Measurements from ENCODE around the gene EBI3. TPM values are rescaled to one million over a fixed set of nuclear protein-coding genes. Genes with fewer than 3 reads are reported as not detected.
A peak's percentile ranks its signal among the peaks of the same experiment; 100 is the strongest.

Gene EBI3
- total and polyA plus RNA-seq, 2 of the 13 experiments (the other 11 are each of a cell fraction or from before 2014, with no cell fraction given): 3.4 TPM; not detected in 1

DNA sequence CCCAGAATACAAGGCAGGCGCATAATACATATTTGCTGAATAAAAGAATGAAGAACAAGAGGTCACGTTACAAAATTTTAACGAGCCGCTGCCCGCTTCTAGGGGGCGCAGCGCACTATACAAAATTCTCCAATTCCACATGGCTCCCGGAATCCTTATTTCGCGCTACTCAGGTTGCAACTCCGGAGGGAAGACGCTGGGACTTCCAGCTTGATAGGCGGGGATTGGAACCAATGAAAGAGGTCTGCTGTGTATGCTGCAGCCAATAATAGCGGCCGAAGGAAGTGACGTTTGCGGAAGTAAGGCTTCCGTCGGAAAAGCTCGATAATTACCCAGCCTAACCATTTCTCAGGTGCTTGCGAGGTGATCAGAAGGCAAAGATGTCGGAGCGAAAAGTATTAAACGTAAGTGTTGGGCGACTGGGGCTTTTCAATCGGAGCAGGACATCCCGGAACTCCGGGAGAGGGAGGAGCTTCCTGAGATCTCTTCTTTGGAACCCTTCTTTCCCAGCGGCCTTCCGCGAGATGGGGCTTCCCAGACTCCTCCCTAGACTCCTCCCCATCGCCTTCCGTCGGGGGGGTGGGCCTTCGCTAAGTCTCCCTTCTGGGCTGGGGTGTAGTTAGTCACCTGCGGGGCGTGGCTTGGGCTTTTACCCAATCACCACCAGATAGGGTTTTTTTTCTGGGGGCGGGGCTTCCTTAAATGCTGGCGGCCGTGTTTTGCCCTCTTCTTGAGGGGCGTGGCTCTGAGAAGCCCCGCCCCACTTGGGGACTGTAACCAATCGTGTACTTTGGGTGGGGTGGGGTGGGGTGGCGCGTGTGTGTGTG is 17.7 kb downstream of the EBI3 start, which contains the start of gene YJU2 (continued):
- TF ChIP-seq, protein P1, sequence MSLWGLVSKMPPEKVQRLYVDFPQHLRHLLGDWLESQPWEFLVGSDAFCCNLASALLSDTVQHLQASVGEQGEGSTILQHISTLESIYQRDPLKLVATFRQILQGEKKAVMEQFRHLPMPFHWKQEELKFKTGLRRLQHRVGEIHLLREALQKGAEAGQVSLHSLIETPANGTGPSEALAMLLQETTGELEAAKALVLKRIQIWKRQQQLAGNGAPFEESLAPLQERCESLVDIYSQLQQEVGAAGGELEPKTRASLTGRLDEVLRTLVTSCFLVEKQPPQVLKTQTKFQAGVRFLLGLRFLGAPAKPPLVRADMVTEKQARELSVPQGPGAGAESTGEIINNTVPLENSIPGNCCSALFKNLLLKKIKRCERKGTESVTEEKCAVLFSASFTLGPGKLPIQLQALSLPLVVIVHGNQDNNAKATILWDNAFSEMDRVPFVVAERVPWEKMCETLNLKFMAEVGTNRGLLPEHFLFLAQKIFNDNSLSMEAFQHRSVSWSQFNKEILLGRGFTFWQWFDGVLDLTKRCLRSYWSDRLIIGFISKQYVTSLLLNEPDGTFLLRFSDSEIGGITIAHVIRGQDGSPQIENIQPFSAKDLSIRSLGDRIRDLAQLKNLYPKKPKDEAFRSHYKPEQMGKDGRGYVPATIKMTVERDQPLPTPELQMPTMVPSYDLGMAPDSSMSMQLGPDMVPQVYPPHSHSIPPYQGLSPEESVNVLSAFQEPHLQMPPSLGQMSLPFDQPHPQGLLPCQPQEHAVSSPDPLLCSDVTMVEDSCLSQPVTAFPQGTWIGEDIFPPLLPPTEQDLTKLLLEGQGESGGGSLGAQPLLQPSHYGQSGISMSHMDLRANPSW (CRISPR knock-in tag; IDR thresholded peaks at IDR 0.05; ENCODE audit: borderline replicate concordance): 0 out of 2 replicates have a peak, but pooled peaks have one; percentile 45
- TF ChIP-seq, protein P2, sequence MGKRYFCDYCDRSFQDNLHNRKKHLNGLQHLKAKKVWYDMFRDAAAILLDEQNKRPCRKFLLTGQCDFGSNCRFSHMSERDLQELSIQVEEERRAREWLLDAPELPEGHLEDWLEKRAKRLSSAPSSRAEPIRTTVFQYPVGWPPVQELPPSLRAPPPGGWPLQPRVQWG (CRISPR knock-in tag; IDR thresholded peaks at IDR 0.05; ENCODE audit: borderline replicate concordance, low read depth): no peak
- 0 out of 2 replicates have a peak, but pooled peaks have one; percentile 46 for TF ChIP-seq ZBTB21 (CRISPR knock-in tag; IDR thresholded peaks at IDR 0.05)
- TF ChIP-seq KLF6 (CRISPR knock-in tag; IDR thresholded peaks at IDR 0.05): no peak; the same call in 1 of the 2 replicates
- TF ChIP-seq SIX4 (CRISPR knock-in tag; IDR thresholded peaks at IDR 0.05): no peak
- TF ChIP-seq, protein P3, sequence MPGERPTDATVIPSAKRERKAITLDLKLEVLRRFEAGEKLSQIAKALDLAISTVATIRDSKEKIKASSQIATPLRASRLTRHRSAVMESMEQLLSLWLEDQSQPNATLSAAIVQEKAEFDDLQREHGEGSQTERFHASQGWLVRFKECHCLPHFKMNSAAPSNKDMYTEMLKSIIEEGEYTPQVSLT (CRISPR knock-in tag; IDR thresholded peaks at IDR 0.05; ENCODE audit: borderline replicate concordance, low read depth): no peak
- no peak for TF ChIP-seq ZNF101 (CRISPR knock-in tag; IDR thresholded peaks at IDR 0.05; ENCODE audit: borderline replicate concordance, low read depth)
- TF ChIP-seq ZNF569 (CRISPR knock-in tag; IDR thresholded peaks at IDR 0.05; ENCODE audit: borderline replicate concordance): no peak
- TF ChIP-seq PPARG (CRISPR knock-in tag; conservative IDR thresholded peaks at IDR 0.05): peak; percentile 56
- 0 out of 2 replicates have a peak, but pooled peaks have one; percentile 32 for TF ChIP-seq ESRRA (CRISPR knock-in tag; IDR thresholded peaks at IDR 0.05; ENCODE audit: low read depth)
- TF ChIP-seq, protein P4, sequence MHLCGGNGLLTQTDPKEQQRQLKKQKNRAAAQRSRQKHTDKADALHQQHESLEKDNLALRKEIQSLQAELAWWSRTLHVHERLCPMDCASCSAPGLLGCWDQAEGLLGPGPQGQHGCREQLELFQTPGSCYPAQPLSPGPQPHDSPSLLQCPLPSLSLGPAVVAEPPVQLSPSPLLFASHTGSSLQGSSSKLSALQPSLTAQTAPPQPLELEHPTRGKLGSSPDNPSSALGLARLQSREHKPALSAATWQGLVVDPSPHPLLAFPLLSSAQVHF (CRISPR knock-in tag; IDR thresholded peaks at IDR 0.05): no peak
- TF ChIP-seq ZNF235 (CRISPR knock-in tag; IDR thresholded peaks at IDR 0.05; ENCODE audit: borderline replicate concordance): 0 out of 2 replicates have a peak, but pooled peaks have one; percentile 44
- 0 out of 2 replicates have a peak, but pooled peaks have one; percentile 17 for TF ChIP-seq ZNF558 (CRISPR knock-in tag; IDR thresholded peaks at IDR 0.05; ENCODE audit: borderline replicate concordance)
- TF ChIP-seq ZNF556 (CRISPR knock-in tag; IDR thresholded peaks at IDR 0.05; ENCODE audit: borderline replicate concordance): no peak
- TF ChIP-seq ZNF180 (CRISPR knock-in tag; IDR thresholded peaks at IDR 0.05; ENCODE audit: borderline replicate concordance, low read depth): no peak
- no peak for TF ChIP-seq SMARCE1 (IDR thresholded peaks at IDR 0.05; ENCODE audit: borderline replicate concordance)
- TF ChIP-seq ETV6 (CRISPR knock-in tag; conservative IDR thresholded peaks at IDR 0.05): 0 out of 2 replicates have a peak, but pooled peaks have one; percentile 28
- TF ChIP-seq ZNF749 (CRISPR knock-in tag; IDR thresholded peaks at IDR 0.05; ENCODE audit: borderline replicate concordance): no peak
- TF ChIP-seq, protein P5, sequence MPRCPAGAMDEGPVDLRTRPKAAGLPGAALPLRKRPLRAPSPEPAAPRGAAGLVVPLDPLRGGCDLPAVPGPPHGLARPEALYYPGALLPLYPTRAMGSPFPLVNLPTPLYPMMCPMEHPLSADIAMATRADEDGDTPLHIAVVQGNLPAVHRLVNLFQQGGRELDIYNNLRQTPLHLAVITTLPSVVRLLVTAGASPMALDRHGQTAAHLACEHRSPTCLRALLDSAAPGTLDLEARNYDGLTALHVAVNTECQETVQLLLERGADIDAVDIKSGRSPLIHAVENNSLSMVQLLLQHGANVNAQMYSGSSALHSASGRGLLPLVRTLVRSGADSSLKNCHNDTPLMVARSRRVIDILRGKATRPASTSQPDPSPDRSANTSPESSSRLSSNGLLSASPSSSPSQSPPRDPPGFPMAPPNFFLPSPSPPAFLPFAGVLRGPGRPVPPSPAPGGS (CRISPR knock-in tag; IDR thresholded peaks at IDR 0.05): no peak
- TF ChIP-seq GFI1 (CRISPR knock-in tag; IDR thresholded peaks at IDR 0.05; ENCODE audit: borderline replicate concordance): no peak
- TF ChIP-seq NFKBIZ (CRISPR knock-in tag; IDR thresholded peaks at IDR 0.05): no peak; the same call in 1 of the 2 replicates
- TF ChIP-seq REPIN1 (CRISPR knock-in tag; IDR thresholded peaks at IDR 0.05; ENCODE audit: borderline replicate concordance, low read depth): no peak; the same call in 1 of the 2 replicates
